Subcutaneous adipose tissue (tissue), 4 donors: ENCODE results near the gene HOXC5. TPM values are rescaled to one million over a fixed set of nuclear protein-coding genes. Genes with fewer than 3 reads are reported as not detected.

Experiments
- total RNA-seq, 4 donors: library from RNA; depleted of rRNA; stranded (reverse); fragments of >200 nt; gene quantifications; one replicate each; pipeline ENCODE4 v1.1.0, GENCODE V29; 2016
- TF ChIP-seq, protein P1 (sequence below): fragments of 450-650 bp; IDR thresholded peaks from one replicate; pipeline ENCODE4 v1.5.1; 2016; ENCODE audit warnings: low read depth, mild to moderate bottlenecking, control low read depth, antibody characterized with exemption, moderate library complexity

Gene HOXC5
- total RNA-seq, 4 donors from 2014 or later: 0.66 to 2.6 (median 0.85) TPM; not detected in 1

DNA sequence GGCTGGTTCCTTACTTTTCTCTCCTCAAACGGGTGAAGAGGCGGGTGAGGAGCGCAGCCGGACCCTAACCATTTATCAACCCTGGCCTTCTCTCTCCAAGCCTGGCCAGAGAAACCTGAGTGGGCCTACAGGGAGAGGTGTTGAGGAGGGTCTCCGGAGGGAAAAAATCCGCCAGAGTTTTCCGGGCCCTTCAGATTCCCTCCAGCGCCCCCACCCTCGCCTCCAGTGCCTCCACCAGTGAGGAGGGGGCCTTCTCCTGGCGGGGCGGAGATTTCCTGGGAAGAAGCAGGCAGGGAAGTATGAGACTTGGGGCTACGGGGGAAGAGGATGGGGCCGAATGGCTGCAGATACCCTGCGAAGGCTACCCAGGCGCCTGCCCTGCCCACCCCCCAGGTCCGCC, 1.4 kb upstream of the HOXC5 start:
- TF ChIP-seq, protein P1, sequence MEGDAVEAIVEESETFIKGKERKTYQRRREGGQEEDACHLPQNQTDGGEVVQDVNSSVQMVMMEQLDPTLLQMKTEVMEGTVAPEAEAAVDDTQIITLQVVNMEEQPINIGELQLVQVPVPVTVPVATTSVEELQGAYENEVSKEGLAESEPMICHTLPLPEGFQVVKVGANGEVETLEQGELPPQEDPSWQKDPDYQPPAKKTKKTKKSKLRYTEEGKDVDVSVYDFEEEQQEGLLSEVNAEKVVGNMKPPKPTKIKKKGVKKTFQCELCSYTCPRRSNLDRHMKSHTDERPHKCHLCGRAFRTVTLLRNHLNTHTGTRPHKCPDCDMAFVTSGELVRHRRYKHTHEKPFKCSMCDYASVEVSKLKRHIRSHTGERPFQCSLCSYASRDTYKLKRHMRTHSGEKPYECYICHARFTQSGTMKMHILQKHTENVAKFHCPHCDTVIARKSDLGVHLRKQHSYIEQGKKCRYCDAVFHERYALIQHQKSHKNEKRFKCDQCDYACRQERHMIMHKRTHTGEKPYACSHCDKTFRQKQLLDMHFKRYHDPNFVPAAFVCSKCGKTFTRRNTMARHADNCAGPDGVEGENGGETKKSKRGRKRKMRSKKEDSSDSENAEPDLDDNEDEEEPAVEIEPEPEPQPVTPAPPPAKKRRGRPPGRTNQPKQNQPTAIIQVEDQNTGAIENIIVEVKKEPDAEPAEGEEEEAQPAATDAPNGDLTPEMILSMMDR: no peak

DNA sequence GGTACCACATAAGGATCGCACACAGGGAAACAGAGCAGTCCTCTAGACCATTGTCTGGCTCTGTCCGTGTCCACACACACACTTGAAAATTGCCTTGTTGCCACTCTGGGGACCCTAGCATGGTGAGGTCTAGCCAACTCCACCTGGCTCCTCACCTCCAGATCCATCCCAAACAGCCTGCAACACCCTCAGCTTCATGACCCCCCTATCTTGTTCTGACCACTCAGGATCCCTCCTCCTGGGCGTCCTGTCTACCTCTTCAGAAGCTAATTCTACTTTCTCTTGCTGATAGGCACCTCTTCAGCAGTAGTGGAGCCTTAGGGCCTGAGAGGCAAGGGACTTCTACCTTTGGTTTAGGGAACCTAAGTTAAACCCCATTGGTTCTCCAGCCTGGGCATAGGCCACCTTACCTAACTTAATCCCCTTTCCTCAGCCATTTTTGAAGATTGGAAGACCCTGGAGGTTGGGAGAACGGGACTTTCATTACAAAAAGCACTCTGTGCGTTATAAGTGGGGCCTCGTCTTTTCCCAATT, 697 bp upstream of the HOXC5 start:
- TF ChIP-seq, protein P1: no peak

DNA sequence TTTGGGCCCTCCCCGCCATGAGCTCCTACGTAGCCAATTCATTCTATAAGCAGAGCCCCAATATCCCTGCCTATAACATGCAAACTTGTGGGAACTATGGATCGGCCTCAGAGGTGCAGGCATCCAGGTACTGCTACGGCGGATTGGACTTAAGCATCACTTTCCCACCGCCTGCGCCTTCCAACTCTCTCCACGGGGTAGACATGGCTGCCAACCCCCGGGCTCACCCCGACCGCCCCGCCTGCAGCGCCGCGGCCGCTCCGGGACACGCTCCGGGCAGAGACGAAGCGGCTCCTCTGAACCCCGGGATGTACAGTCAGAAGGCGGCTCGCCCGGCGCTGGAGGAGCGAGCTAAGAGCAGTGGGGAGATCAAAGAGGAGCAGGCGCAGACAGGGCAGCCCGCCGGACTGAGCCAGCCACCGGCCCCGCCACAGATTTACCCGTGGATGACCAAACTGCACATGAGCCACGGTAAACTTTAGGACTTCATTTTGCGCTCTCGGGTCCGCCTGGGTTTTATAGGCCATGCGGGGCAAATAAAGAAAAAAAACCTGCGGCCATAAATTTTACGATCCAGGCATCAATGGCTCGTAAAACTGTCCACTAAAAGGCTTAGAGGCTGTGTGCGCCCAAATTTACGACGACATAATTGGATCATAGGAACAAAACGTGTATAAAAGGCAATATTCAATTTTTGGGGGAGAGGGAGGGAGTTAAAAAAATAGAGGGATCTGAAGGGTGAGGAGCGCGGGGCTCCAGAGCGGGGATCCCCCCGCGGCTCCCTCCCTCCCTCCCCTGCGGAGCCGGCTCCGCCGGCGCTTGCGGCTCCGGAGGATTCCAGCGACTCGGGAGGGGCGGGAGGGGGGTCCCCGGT, 493 bp downstream of the HOXC5 start:
- TF ChIP-seq, protein P1: no peak

DNA sequence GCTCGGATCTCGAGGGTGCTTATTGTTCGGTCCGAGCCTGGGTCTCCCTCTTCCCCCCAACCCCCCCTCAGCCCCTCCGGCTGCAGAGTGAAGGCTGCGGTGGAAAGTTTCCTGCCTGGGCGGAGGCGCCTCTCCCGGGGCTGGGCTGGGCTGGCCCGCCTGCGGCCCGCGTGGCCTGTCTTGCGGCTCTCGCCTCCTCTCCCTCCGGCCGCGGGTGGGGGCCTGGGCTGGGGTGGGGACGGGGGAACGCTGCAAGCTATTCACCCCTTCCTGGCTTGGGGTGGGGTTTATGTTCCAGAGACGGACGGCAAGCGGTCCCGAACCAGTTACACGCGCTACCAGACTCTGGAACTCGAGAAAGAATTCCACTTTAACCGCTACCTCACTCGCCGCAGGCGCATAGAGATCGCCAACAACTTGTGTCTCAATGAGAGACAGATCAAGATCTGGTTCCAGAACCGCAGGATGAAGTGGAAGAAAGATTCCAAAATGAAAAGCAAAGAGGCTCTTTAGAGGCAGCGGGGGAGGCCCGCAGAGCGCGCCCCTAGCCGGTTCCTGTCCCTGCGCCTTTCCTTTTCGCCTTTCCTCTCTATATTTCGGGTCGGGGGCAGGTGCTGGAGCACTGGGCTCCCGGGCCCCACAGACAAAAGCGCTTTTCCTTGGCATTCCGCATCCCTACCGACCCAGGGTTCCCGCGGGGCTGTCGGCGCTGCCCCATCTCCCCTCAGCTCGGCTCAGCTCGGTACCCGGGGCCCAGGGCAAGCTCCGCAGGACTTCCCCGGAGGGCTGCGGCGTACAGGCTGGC, 1.3 kb downstream of the HOXC5 start:
- TF ChIP-seq, protein P1: no peak

DNA sequence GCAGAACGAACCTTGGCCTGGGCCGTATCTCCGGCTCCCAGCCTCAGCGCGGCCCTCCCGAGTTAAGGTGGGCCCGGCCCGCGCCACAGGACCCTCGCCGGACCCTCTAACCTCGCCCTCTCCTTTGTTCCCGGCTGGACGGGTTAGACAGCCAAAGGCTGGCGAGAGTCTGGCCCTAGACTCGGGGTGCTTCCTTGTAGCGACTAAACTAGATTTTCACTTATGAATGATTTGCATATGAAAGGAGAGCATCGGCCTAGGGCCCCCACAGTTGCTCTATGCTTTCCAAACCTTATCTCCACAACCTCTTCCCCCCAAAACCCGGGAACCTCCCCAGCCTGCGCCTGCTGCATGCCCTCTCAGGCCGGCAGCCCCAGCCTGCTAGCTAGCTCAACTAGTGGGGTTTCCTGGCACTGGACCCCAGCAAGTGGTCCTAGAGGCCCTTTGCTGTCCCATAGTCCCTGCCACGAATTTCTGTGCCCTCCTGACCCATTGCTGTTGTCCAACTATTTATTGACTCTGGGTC, 2.0 kb downstream of the HOXC5 start:
- TF ChIP-seq, protein P1: no peak

DNA sequence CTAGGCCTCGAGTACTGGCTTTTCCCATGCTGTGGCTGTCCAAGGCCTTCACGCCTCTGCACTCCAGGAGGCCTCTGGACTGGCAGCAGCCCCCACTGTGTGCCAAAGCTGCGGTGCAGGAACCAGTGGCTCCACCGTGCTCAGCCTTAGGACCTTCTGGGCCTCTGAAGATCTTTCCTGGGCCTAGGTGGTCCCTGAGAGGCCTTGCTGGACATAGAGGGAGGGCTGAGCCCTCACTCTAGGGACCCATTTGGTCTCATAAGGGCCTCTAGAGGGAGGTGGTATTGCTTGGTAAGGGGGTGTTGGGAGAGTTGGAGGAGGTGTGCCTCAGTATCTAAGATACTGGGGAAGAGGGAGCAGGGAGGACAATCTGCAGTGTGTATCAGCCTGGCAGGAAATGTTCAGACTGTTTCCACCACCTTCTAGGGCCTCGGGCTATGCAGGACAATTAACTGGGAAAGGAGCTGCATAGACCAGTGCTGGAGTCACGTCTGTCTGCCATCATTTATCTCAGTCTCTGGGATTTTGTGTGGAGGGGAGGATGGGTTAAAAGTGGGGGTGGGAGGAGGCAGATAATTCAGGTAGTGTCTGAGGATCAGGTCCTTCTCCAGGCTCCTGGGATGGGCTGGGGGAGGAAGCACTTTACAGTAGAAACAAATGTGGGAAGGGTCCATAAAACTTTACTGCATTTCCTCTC, 2.9 kb downstream of the HOXC5 start:
- TF ChIP-seq, protein P1: no peak
